HG02840 (cell line): ENCODE data around the gene TMEM101.
"Not testable (repeated sequence)": the region's sequence is repeated elsewhere in the genome, so short reads cannot be mapped to it uniquely, and the experiment has no call there.

Experiments used
- ATAC-seq: cut with Tn5 transposase; IDR thresholded peaks from one replicate; pipeline ENCODE4 v1.9.1; 2021; ENCODE audit warnings: mild to moderate bottlenecking, moderate library complexity, moderate number of reproducible peaks; ENCODE audit not compliant: unreplicated experiment, low FRiP score

TMEM101 gene

DNA sequence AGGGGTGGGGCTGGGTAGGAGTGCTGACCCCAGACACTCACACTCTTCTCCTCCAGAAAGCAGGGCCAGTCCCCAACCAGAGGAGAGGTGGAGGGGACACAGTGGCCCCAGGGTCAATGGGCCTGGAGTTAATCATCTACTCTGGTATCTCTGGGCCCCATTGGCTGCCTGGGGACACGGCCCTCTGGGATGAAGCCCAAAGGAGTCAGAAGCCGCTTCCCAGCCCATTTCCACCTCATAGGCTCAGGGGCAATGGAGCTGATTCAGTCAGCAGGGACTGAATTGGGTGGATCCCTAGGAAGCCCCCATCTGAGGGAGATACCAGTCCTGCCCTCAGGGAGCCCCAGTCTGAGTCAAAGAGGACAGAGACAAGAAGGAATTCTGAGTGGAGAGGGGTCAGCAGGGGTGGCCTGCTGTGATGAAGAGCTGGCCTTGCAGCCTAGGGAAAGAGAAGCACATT lies 13.3 kb downstream of the TMEM101 start:
- ATAC-seq = no peak

GRCh38 chr17:44000871-44001460 lies 13.8 kb downstream of the TMEM101 start:
- ATAC-seq = no peak

DNA sequence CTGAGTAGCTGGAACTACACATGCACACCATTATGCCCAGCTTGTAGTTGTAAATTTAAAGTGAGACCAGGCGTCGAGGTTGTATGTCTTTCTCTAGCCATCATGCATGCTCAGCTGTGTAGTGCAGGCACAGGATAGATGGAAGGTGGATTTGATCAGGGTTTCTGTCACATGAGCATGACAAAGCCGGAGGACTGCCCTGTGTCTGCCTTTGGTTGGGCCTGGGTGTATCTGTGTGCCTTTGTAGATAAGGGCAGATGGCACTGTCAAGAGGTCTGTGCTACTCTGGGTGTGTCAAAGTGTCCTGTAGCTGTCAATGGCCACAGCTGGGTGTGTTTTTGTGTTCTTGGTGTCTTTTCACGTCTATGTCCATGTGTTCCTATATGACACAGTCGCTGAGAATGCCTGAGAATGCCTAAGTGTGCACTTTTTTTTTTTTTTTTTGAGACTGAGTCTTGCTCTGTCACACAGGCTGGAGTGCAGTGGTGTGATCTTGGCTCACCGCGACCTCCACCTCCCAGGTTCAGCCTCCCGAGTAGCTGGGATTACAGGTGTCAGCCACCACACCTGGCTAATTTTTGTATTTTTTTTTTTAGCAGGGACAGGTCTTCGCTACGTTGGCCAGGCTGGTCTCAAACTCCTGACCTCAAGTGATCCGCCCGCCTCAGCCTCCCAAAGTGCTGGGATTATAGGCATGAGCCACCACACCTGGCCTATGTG lies 14.5 kb downstream of the TMEM101 start:
- no peak for ATAC-seq

DNA sequence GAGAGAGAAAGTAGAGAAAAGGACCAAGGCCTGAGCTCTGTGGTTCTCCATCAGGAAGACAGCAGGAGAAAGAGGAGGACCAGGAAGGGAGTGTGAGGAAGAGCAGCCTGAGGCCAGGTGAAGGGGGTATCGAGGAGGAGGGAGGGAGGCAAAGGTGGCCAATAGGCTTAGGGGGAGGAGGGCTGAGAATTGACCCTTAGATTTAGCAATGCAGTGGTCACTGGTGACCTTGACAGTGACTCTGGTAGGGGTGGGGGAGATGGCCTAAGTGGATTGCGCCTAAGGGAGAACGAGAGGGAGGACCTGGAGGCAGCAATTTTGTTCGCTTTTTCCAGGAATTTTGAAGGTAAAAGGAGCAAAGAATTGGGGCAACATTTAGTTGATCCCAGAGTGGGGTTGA lies 15.7 kb downstream of the TMEM101 start:
- ATAC-seq = no peak

DNA sequence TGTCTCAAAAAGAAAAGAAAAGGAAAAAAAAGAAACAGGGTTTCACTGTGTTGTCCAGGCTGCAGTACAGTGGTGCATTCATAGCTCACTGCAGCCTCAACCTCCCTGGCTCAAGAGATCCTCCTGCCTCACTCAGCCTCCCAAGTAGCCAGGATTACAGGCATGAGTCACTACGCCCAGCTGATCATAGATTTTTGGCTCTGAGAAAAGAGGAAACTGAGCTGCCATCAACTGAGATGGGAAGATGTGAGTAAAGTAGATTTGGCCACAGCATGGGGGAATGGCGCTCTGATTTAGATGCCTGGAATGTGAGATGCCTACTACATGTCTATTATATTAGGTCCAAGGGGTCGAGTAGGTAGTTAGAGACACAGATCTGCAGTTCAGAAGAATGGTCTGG lies 16.2 kb downstream of the TMEM101 start:
- ATAC-seq = no peak

DNA sequence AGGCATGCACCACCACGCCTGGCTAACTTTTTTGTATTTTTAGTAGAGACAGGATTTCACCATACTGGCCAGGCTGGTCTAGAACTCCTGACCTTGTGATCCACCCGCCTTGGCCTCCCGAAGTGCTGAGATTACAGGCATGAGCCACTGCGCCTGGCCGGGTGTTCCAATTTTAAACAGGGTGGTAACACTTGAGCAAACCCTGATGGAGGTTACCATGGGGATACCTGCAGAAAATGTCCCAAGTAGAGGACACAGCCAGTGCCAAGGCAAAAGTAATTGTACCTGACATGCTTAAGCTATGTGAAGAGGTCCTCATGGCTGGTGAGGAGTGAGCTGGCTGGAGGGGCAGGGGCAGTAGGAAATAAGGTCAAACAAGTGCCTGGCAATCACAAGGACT lies 17.6 kb downstream of the TMEM101 start:
- ATAC-seq = not testable (repeated sequence)

- no peak for ATAC-seq
These were observed 19.7 kb downstream of the TMEM101 start for GRCh38 chr17:43995150-43995471.

GRCh38 chr17:43994272-43995149 lies 20.3 kb downstream of the TMEM101 start:
- ATAC-seq = no peak

- ATAC-seq = no peak
These were observed 22.1 kb downstream of the TMEM101 start for GRCh38 chr17:43992641-43993040.

DNA sequence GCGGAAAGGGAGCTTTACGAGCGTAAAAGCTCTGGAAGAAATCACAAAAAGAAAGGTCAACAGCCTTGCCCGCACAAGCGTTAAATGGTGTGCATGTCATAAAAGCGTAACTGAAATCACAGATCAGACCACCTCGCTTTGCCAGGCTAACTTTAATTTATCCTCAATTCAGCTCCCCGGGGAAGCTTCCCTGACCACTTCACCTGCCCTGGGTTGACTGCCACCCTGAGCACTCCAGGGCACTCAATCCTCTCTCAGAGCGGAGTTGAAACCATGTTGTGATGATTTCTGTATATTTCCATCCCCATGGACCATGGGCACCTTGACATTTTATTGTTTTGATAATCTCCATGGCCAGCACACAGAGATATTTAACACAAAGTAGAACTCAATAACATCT lies 26.5 kb downstream of the TMEM101 start:
- no peak for ATAC-seq

DNA sequence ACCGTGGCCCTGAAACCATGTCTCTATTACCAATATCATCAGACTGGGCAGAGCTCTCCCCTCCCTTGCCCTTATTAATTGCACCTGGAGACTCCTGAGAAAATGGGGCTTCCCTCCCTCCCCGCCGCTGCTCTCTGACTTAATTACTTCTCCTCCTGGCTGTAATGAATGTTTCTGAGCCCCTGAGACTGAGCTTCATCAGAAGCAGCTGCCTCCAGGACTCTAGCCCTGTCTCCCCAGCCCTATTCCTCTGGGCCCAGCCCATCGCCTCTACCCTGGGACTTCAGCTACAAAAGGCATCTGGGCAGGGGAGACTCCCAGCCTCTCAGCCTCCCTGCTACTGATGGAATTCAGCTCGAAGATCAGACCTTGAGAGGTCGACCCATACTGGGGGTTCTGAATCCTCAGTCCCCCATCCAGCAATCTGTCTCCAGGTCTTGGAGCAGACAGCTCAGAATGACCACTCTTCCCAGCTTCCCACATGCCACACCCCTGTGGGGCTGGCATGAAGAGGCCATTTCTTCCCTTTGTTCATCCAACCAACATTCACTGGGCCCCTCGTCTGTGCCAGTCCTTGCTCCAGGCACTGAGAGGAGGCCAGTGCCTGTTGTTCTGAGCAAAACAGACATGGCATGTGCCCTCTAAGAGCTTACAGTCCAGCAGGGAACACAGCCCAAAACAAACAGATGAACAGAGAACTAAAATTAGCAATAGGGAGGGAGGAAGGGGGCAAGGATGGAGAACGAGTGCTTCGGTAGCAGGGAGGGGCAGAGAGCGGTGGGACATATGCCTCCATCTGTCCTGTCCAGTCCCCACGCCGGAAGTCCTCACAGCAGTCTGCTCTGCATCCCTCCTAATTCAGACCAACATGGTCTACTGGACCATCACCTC lies 27.4 kb downstream of the TMEM101 start:
- ATAC-seq = no peak

DNA sequence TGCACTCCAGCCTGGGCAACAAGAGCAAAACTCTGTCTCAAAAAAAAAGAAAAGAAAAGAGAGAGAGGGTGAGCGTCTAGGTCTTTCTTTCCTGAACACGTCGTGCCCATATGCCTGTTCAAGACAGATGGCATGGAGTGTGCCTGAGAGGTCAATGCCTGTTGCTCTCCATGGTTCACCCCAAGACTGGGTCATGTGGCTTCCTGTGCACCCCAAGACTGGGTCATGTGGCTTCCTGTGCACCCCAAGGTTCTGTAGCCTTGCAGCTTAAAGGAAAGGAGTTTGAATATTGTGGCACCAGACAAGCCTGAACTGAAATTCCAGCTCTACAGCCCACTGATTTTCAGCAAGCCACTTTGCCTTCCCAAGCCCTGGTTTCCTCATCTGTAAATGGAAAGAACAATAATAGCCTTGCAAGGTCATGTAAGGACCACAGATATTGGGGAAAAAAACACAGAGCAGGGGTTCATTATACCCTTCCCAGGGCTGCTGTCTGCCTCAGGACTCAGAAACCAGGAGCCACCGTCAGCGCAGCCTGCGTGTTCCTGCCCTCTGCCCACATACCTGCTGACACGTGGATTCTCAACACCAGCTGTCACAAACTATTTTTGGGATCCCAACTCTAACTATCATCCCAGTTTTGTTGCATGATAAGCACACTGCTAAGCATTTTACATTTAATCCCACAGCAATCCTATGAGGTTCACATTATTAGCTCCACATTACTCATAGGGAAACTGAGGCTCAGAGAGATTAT lies 28.4 kb downstream of the TMEM101 start:
- no peak for ATAC-seq

DNA sequence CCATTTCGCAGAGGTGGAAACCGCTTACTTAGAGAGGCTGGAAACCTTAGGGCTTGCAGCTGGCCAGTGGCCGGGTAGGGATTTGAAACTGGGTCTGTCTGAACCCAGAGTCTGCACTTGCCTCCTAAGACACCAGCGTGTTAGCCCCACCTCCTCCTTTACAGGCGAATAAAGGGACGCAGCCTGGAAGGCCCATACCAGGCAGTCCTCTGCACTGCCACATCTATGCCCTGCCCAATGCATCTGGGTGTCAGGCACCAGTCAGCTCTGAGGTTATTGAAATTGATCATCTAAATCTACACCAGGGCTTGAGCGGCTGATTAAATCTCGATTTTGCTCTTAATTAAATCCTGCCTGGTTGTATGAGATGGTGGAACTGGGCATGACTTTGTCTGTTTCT lies 30.2 kb downstream of the TMEM101 start:
- ATAC-seq = no peak

- ATAC-seq = no peak
These were observed 31.0 kb downstream of the TMEM101 start for GRCh38 chr17:43983515-43984411.

DNA sequence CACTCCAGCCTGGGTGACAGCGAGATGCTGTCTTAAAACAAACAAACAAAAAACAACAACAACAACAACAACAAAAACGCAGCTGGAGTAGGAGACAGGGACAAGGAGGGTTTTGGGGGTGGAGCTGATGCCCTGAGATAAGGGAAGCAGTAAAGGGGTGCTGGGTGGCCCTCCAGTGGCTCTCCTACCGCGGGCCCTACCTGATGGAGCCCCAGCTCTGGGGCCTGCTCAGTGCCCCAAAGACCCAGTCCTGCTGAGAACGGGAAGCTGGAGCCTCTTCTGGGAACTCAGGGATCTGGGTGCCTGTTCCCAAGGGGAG lies 31.6 kb downstream of the TMEM101 start:
- ATAC-seq = no peak

DNA sequence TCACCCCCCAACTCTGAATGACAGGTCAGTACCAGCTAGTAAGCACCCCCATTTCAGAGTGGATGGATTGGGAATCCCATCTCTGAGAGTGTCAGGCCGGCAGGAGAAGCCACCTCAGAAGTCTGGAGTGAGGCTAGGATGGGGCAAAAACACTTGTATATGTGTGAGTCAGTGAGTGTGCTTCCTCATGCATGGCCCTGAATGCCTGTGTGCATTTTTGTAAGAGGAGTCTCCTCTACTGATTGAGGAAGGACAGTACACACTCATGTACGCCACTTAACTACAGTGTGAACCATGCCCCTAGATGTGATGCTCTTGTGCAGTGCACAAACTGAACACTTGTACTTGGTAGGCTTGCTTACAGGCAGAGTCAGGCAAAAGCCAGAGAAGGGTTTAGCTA lies 32.6 kb downstream of the TMEM101 start:
- no peak for ATAC-seq

- ATAC-seq = no peak
These were observed 35.1 kb downstream of the TMEM101 start for GRCh38 chr17:43979671-43980070.

DNA sequence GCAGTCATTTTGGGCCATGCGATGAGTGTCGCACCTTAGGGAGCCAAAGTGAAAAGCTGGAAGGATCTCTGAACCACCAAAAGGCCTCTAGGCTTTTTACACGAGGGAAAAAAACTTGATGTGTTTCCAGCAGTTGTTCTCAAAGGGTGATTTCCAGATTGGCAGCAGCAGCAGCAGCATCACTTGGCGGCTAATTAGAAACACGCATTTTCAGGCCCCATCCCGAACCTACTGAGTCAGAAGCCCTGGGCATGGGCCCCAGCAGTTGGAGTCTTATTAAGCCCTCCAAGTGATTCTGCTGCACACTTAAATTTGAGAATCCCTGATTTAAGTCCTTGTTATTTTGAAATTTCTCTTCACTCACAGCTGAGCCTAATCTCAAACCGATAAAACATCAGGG lies 35.8 kb downstream of the TMEM101 start:
- no peak for ATAC-seq

DNA sequence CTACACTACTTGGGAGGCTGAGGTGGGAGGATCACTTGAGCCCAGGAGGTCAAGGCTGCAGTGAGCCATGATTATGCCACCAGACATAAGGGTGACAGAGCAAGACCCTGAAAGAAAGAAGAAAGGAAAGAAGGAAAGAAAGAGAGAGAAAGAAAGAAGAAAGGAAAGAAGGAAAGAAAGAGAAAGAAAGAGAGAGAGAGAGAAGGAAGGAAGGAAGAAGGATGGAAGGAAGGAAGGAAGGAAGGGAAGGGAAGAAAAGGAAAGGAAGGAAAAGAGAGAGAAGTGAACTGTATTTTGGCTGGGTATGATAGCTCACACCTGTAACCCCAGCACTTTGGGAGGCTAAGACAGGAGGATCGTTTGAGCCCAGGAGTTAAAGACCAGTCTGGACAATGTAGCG lies 36.7 kb downstream of the TMEM101 start:
- no peak for ATAC-seq
